Ureter (tissue), 1 donor: ENCODE results near the gene DEK. TPM values are rescaled to one million over a fixed set of nuclear protein-coding genes. Genes with fewer than 3 reads are reported as not detected.
"Not testable (repeated sequence)": the region's sequence is repeated elsewhere in the genome, so short reads cannot be mapped to it uniquely, and the experiment has no call there.

Source experiments
- DNase-seq: peaks from one replicate; pipeline ENCODE4 v3.0.0-alpha.2; 2020; ENCODE audit warnings: low spot score
- total RNA-seq: library from RNA; stranded (reverse); gene quantifications from one replicate; pipeline ENCODE4 v1.2.4, GENCODE V29; 2023
- donor health status: DM: yes; HTN: yes; CAD: no.

Gene DEK, protein sequence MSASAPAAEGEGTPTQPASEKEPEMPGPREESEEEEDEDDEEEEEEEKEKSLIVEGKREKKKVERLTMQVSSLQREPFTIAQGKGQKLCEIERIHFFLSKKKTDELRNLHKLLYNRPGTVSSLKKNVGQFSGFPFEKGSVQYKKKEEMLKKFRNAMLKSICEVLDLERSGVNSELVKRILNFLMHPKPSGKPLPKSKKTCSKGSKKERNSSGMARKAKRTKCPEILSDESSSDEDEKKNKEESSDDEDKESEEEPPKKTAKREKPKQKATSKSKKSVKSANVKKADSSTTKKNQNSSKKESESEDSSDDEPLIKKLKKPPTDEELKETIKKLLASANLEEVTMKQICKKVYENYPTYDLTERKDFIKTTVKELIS
- 66.2 TPM for total RNA-seq

DNA sequence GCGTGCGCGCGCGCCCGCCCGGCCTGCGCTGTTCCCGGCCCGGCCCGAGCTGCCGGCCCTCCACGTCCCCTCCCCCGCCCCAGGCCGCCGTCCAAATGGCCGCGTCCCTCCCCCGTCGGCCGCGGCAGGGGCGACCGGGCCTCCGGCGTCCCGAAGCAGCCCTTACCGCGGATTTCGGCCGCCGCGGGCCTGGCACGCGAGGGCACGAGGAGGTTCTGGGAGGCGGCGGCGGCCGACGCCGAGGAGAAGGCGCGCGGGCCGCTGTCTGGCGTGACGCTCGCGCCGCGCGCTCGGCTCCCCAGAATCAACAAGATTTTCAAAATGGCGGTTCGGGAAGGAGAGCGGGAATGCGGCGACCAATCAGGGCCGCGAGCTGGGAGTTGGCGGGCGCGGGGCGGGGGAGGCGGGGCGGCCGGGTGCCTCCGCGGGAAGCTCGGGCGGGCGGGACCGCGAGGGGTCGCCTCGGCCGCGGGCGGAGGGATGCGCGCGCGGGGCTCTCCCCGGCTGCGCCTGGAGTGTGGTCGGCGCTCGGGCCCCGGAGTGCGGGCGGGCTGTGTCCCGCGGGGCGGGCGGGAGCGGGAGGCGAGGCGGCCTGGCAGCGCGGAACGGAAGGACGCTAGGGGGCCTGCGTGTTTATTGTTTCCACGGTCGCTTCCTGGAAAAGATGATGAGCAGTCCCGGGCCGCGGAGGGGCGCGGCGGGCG is at the start of gene DEK:
DEK (minus strand) TSS at position 312 of the 704 bp plus-strand sequence. CDS start 543 bp downstream, outside the sequence.
- peak; percentile 89 for DNase-seq

DNA sequence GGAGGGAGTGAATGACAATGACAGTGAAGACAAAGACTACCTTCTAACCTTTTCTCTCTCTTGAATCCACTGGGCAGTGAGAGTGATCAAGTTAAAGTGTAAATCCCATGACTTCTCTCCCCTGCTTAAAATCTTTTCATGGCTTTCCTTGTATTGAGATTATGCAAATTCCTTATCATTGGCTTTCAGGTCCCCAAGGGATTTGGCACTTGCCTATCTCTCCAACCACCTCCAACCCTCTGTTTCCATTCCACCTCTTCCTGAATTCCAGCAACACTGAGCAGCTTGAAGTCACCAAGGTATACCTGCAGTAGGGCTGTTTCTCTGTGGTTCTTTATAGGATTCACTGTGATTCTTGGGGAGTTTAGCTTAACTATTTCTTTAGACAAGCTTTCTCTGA is 48.0 kb upstream of the DEK start:
- no peak for DNase-seq

DNA sequence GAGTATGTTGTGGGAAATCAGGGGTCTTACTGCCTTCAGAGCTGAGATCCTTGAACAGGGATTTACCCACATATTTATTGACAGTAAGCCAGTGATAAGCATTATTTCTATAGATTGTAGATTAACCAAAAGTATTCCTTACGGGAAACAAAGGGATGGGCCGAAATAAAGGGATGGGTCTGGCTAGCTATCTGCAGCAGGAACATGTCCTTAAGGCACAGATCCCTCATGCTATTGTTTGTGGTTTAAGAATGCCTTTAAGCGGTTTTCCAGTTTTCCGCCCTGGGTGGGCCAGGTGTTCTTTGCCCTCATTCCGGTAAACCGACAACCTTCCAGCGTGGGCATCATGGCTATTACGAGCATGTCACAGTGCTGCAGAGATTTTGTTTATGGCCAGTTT is 45.7 kb upstream of the DEK start:
- not testable (repeated sequence) for DNase-seq

DNA sequence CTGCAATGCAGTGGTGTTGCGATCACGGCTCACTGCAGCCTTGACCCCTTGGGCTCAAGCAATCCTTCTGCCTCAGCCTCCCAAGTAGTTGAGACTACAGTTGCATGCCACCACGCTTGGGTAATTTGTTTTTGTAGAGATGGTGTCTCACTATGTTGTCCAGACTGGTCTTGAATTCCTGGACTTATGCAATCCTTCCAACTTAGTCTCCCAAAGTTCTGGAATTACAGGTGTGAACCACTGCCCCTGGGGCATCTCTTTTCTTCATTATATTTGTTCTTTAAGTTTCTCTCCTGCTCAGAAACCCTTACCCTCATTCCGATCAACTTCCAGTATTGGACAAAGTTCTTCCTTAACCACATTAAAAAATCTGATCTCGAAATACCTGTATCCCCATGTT is 44.7 kb upstream of the DEK start:
- DNase-seq, result no peak

DNA sequence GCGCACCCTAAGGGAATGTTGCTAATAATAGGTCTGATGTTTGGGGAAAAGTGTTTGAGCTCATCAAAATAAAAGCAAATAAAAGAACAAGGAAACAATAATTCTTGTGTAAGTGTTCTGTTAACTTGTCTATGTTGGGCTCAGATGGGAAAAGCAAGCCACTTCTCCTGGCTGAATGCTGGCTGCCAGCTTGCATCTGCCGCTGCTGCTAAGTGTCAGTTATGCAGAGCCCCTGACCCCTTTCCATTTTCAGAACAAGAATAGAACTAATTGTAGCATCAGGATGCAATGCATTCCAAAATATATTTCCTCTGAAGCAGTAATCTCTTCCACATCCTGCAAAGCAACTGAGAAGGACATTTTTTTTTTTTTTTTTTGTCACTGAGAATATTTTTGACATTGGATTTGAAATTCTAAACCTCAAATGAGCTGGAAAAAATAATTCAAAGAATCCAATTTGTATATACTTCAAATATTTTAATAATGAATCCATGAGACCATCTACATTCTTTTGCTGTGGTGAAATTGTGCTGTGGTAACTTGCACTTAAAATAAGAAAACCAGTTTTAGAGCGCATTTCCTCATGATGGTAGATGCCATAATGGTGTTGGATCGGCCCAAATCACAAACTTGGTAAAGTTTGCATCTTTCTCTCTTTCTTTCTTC is 43.9 kb upstream of the DEK start:
- DNase-seq, result no peak

DNA sequence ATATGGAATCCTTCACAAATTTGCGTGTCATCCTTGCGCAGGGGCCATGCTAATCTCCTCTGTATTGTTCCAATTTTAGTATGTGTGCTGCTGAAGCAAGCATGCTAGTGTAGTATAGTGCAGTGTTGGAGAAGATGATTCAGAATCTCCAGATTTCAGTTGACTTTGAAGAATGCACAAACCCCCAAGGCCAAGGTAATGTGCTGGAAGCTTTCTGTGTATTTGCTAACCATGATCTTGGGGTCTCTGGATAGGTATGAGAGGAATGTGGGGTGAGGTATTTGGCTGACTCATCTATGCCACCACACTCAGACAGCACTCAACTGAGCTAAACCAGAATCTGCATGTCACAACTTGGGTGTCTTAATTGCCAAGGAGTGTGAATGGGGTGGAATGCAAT is 42.6 kb upstream of the DEK start:
- no peak for DNase-seq

DNA sequence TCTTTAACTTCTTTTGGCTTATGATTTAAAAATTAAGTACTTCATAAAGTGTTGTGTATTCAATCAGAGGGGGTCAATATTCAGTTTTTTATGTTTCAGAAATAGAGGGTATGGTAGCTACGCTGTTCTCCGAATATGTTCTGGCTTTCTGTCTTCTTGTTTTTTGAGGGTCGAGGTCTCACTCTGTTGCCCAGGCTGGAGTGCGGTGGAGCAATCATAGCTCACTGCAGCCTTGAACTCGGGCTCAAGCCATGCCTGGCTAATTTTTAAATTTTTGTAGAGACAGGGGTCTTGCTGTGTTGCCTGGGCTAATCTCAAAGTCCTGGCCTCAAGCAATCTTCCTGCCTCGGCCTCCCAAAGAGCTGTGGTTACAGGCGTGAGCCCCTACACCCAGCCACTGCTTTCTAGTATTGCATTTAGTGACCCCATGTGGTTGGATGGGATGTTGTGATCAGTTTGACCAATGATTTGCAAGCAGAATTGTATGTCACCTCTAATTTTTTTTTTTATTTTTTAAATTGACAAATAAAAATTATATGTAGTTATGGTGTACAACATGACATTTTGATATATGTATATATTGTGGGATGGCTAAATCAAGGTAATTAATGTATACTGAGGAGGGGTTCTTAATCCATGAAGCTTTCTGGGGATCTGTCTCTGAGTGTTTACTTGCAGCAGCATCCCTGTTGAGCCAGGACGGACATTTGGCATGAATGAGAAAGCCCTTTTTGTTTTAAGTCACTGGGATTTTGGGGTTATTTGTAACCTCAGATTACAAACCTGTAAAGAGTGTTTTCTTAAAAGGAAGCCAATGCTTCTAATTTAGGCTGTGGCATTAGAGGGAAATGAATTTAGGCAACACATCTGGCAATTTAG is 38.5 kb upstream of the DEK start:
- no peak for DNase-seq

DNA sequence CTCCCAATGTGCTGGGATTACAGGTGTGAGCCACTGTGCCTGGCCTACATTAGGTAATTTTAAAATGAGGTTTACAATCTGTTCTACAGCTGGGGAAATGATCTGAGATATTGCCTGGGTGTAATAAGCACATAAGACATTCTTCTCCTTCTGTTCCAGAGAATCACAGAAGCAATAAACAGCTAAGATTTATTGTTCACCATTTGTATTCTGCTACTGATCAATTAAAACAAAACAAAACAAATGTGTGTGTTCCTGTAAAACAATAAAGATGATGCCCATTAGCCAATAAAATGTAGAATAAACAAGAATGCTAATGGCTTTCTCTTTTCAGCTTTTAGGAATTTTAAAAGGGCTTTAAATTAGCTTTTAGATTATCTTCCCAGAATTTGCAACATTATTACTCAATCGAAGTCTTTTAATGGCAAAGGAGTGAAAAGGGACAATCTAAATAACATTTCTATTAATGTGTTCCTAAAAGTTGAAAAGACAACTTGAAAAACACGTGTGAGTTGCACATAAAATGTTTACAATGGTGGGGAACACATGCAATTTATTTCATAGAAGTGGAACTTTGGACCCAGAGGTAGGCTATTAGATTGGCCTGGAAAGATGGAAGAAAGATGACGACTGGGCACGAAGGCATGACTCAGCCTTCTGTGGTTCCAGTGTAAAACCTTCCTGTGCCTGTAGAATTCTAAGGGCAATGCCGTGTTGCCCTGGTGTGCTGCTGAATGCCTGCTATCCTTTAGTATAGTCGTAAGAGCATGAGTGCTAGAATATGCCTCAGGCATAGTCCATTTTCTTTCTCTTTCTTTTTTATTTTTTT is 29.0 kb upstream of the DEK start:
- DNase-seq, result no peak

DNA sequence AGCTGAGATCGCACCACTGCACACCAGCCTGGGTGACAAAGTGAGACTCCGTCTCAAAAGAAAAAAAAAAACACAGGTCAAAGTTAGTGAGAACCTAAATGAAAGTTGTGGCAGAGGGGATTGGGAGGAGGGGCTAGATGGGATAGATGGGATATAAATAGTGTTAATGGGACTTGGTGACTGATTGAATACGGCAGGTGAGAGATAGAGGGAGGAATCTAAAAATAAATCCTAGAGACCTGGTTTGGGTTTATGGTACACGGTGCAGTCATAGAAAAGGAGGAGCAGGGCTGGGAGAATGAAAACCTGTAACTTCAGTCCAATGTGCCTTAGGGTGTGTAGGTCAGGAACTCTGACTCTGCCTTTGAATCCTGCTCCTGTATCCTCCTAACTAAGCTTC is 25.0 kb upstream of the DEK start:
- DNase-seq, result no peak

DNA sequence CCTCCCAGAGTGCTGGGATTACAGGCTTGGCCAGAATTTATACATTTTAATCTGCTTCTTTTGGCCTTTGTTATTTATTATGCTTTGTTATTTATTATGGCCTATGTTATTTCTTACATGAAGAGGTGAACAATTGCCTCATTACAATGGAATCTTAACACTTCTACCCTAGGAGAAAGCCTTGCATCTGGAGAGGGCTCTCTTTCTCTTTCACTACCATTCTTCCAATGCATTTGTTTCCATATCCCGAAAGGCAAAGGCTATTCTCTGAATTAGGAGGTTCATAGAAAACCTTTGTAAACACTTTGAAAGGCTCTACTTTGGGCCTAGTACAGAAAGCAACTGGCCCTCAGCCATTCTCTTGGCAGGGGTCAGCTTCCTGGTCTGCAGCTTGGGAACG is 19.9 kb upstream of the DEK start:
- no peak for DNase-seq

DNA sequence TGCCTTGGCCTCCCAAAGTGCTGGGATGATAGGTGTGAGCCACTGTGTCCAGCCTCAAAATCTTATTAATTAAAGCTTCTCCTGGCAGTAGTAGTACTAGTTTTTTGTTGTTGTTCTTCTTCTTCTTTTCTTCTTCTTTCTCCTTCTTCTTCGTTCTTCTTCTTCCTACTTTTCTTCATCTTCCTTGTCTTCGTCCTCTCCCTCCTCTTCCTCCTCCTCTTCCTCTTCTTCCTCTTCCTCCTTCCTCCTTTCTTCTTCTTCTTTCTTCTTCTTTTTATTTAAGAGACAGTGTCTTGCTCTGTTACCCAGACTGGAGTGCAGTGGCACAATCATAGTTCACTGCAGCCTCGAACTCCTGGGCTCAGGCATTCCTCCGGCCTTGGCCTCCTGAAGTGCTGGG is 17.2 kb upstream of the DEK start:
- no peak for DNase-seq

DNA sequence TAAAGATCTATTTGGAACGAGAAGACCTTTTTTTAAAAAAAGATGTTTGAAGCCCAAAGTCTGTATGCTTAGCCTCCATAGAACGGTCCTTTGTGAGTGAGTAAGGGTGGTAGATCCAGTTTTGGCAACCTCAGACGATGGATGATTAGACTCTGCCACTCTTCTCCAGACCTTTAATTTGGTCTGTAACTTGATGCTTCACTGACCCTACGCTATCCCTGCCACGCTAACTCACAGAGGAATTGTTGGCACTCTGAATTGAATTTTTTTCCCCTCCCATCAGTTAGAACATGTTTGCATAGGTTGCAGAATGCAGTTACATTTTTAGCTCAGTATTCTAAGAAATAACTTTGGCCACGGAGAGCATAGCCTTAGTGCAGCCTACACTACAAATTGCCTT is 15.8 kb upstream of the DEK start:
- DNase-seq, result no peak

DNA sequence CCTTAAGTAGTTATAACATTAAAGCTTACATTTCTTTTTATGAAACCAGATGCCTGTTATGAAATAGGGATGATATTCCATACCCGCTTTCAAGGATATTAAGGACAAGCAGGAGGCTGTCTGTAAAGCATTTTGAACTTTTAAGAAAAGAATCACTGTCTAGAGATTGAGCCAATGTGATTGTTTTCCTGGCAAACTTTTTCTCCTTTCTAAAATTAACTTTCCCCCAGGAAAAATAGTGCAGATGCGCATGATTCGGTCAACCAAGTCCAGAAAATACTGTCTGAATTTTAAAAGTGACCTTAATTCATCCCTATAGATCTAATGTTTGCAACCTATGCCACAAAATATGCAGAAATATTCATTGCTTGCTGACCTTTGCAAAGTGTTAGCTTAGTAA is 15.1 kb upstream of the DEK start:
- DNase-seq, result no peak

DNA sequence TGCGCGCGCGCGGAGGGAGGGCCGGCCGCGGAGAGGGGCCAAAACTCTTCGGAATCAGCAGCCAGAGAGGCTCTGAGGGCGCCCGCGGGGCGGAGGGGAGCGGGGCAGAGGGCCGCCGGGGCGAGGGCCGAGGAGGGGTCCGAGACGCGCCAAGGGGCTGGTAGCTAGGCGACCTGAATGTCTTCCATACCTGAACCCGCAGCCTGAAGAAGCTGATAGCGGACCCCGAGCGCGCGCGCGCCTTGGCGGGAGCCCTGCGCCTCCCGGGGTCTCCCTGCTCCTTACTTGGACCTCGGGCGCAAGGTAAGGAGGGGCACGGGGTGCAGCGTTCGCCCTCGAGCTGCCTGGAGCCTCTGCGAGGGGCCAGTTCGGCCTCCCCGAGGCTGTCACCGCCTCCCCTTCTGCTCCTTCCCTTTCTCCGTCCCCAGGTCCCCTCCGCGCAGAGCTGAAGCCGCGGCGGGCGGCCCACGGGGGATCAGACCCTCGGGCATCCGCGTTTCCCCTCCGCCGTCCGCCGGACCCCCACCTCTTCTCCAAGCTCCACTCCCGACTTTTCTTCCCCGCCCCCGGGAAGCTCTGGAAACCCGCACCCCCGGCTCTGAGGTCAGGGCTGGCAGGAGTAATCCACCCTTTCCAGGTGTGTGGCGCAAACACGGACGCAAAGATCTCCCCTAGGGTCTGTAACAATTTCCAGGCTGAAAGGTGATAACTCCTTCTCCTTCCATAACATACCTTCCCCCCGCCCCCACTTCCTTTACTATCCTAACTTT is 13.1 kb upstream of the DEK start:
- no peak for DNase-seq

DNA sequence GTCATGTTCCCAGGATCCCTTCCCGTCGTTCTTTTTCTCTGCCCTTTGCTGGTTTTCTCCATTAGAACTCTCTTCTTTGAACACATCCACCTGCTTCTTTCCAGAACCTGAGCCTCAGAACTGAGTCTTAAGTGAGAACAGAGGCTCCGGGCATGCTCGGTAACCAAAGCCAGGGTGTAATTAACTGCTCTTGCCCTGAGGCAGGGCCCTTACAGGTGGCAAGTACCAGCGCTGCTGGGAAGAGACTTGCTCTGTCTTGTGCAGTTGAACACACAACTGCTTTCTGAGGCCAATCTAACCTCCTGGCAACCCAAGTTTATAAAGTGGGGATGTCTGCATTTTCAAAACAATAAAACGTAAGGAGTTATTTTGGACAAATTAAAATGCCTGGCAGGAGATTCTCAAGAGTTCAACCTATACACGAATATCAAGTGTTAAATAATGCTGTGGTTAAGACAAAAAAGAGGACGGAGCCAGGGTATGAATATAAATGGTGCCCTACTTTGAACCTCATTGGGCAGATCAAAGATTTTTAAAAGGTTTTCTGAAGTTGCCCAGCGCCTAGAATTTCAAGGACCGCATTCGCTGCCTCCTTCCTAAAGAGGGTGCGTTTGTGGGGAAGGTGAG is 12.4 kb upstream of the DEK start:
- no peak for DNase-seq

DNA sequence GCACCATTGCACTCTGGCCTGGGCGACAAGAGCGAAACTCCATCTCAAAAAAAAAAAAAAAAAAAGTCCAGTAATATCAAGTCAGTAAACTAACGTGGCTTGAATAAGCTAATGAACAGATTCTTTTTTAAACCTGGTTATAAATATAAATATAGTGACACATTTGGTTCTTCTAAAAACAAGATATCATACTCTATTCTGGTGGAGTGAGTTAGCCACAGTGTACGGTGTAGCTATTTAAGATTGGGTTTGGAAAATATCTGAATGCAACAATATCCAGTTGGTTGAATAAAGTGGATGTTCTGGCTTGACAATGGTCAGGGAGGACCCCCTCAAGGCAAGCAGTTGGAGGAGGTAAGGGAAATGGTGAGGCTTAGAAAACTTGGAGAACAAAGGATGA is 5.9 kb upstream of the DEK start:
- DNase-seq, result no peak

DNA sequence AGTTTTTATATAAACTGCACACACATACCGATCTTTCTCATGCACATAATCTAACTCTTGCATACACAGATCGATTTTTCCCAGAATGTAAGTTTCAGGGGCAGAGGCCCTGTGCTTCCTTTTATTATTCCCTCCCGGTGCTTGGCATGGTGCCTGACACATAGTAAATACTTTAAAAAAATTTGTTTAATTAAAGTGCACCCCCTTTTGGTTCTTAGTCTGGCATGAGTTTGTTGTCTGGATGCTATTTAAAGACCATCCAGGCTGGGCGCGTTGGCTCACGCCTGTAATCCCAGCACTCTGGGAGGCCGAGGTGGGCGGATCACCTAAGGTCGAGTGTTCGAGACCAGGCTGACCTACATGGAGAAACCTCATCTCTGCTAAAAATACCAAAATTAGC is 5.4 kb upstream of the DEK start:
- DNase-seq, result no peak

DNA sequence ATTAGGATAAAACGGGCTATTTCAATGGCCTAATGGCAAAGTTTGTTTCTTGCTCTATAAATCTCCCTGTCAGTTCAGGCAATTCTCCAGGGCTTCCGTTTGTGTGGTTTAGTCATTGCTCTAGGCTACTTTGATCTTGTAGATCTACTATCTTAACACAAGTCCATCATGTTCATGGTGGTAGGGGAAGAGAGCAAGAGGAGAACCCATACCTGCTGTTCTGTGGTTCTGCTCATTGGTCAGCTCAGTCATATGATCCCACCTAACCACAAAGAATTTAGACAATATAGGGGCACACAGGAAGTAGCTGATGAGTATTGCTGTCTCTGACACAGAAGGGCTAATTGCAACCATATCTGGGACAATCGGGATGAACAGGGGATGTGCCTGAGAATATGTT is 4.9 kb upstream of the DEK start:
- no peak for DNase-seq

DNA sequence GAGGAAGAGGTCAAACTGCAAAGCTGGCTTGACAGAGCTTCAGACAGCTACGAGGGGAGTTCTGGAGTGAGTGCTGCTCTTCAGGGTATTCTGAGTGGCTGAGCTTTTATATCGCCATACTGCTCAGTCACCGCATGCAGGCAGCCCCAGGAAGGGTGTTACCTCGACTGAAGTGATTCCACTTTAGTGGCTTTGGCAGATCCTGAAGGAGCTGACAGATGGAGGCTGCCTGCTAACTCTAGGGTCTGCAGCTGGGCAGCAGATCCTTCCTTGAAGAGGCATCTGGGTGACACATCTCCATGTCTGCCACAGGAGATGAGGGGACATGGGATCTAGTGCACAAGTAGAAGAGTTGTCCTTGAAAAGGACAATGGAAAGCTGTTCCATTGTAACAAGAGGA is 3.7 kb upstream of the DEK start:
- no peak for DNase-seq

DNA sequence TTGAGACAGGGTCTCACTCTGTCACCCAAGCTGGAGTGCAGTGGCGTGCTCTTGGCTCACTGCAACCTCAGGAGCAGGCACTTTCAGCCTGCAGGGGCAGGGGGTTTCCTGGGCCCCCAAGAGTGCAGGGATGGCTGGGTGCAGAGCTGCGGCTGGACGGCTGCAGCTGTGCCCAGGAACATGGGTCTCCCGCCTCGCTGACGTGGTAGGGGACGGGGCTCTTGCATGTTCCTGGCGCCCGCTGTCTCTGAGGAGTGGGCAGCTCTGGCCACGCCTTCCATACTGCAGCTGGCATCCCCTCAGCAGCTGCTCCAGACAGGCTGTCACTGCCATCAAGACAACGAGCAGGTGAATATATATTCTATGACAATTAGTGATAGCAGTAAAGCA is 2.2 kb upstream of the DEK start:
- DNase-seq, result no peak
